ENCODE results near the gene GNMT.
"Not testable (repeated sequence)": the region's sequence is repeated elsewhere in the genome, so short reads cannot be mapped to it uniquely, and the experiment has no call there.

GNMT gene

DNA sequence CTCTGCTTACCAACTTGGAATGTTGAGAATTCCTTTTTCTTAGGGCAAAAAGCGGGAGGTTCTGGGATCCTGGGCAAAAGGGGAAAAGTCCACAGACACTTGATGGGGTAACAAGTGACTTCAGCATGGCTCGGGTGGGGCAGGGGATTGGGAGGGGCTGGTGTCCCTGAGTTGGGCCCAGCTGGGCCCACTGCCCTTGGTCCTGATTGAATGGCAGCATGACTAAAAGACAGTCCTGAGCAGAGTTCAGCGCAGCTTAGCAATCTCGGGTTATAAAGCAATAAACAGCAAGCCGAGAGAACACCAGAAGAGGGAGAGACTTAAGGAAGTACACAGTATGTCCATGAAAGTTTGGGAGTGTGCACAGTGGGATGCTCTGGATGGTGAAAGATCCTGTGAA lies 29.4 kb downstream of the GNMT start:
- no peak for TF ChIP-seq CTCF (conservative IDR thresholded peaks at IDR 0.05)
- no peak overlapping the region for H3K27ac ChIP-seq

GRCh38 chr6:42993445-42993844 lies 32.9 kb downstream of the GNMT start:
- TF ChIP-seq CTCF (conservative IDR thresholded peaks at IDR 0.05) = no peak
- H3K27ac ChIP-seq = no peak overlapping the region

DNA sequence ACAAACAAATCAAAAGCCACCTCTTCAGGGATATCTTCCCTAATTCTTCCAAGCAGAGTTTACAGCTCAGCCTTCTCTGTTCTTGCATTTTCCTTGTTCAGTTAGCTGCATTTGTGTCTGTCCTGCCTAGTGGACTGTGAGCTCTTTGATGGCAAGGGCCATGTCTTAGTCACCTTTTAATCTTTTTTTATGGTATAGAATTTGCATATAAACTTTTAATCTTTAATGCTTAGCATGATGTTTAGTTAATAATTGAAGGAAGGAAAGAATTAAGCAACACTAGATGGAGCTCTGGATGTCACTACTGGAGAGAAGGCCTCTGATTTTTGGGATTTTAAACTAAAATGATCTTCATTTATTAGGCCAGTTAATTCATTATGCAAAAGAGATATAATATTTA lies 36.0 kb downstream of the GNMT start:
- peak; percentile 46 for TF ChIP-seq CTCF (conservative IDR thresholded peaks at IDR 0.05)
- peak overlapping the region; percentile 31 for H3K27ac ChIP-seq

DNA sequence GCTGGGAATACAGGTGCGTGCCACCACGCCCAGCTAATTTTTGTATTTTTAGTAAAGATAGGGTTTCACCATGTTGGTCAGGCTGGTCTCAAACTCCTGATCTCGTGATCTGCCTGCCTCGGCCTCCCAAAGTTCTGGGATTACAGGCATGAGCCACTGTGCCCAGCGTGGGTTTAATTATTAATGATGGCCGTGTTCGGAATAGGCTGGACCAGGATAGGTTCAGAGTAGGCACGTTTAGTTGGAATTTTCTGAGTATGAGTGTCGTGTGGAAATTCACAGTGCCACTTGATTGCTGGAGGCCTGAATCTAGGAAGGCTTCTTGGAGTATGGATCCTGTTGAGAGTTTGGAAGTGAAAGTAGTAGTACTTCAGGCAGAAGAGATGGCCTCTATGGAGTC lies 37.7 kb downstream of the GNMT start:
- H3K27ac ChIP-seq = not testable (repeated sequence)

DNA sequence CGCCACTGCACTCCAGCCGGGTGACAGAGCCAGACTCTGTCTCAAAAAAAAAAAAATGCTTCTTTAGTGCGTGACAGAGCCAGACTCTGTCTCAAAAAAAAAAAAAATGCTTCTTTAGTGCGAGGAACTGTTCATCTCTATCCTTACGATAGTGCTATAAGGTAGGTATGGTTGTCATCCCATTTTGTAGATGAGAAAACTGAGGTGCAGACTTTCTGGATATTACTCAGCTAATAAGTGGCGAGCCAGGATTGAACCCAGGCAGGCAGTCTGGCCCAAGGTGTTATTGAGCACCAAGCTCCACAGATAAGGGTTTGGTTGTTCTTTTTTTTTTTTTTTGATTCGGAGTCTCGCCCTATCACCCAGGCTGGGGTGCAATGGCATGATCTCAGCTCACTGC lies 41.3 kb downstream of the GNMT start:
- no peak overlapping the region for H3K27ac ChIP-seq
- no peak for TF ChIP-seq CTCF (conservative IDR thresholded peaks at IDR 0.05)

- no peak overlapping the region for H3K27ac ChIP-seq
- no peak for TF ChIP-seq CTCF (conservative IDR thresholded peaks at IDR 0.05)
Measured at GRCh38 chr6:43005844-43006243, 45.3 kb downstream of the GNMT start.

GRCh38 chr6:43006251-43006650 lies 45.7 kb downstream of the GNMT start:
- H3K27ac ChIP-seq = no peak overlapping the region
- no peak for TF ChIP-seq CTCF (conservative IDR thresholded peaks at IDR 0.05)

DNA sequence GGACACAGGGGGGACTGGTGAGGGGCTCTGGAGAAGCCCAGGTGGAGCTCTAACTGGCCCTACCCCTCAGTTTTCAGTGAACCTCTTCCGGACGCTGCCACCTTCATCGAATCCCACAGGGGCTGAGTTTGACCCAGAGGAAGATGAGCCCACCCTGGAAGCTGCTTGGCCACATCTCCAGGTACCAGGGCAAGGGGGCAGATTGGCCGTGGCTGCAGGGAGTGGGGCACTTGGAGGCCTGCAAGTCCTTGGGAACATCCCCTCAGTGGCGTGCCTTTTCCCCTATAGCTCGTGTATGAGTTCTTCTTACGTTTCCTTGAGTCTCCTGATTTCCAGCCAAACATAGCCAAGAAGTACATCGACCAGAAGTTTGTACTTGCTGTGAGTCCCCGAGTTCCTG lies 46.6 kb downstream of the GNMT start:
- H3K27ac ChIP-seq = no peak overlapping the region
- TF ChIP-seq CTCF (conservative IDR thresholded peaks at IDR 0.05) = no peak

All from VCaP (cell line).